Rectal smooth muscle tissue (tissue), 1 donor: ENCODE data around the gene TOR1AIP1.

Source experiments
- H3K27ac ChIP-seq: one replicate; pipeline ENCODE4 v1.7.0; 2013; ENCODE audit warnings: low read depth, low read length, inconsistent platforms
- H3K27me3 ChIP-seq: one replicate; pipeline ENCODE4 v1.7.0; 2013; ENCODE audit warnings: low read length; ENCODE audit not compliant: control insufficient read depth, insufficient read depth
- H3K36me3 ChIP-seq: one replicate; pipeline ENCODE4 v1.7.0; 2013; ENCODE audit warnings: low read length; ENCODE audit not compliant: control insufficient read depth, insufficient read depth
- H3K4me1 ChIP-seq: one replicate; pipeline ENCODE4 v1.7.0; 2013; ENCODE audit warnings: low read length; ENCODE audit not compliant: control insufficient read depth, insufficient read depth
- H3K4me3 ChIP-seq: one replicate; pipeline ENCODE4 v1.7.0; 2013; ENCODE audit warnings: low read length
- H3K9ac ChIP-seq: one replicate; pipeline ENCODE4 v1.7.0; 2013; ENCODE audit warnings: low read length

Gene TOR1AIP1

DNA sequence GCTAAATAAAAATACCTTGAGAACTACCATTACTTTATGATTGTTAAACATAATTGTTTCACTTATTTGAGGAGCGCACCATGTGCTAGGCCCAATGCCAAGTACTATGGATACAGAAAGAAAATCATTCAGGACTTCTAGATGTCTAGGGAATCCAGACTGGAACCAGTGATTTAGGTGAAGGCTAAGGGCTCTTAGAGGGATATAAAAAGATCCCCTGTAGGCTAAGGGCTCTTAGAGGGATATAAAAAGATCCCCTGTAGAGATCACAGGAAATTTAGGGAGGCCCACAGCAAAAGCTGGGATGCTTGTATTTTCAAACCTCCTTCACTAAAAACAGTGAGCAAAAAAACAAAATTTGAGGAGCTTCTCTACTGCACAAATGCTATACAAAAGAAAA is 11.2 kb upstream of the TOR1AIP1 start:
- H3K27me3 ChIP-seq = no peaks in the 10 kb centered on the region
- peaks cover 3% of the 10 kb centered on the region for H3K36me3 ChIP-seq
- peaks cover under 1% of the 10 kb centered on the region for H3K4me1 ChIP-seq
- H3K27ac ChIP-seq = no peak overlapping the region
- H3K9ac ChIP-seq = no peak overlapping the region
- no peak overlapping the region for H3K4me3 ChIP-seq

DNA sequence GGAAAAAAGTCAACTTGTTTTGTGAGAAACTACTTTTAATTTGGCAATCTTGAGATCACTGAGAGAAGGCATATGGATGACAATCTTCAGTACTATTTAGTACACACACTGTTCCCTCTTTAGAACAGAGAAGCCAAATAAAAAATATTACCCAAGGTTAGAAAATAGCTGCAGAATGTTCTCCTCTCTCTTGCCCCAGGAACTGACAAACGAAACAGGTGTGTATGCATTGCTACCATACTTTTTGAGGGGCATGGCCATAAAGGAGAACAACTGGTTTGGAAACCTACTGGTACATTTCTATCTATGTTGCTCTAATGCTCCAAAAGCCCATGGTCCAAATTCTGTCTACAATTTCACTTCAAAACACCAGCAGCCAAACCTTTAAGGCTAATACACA is 10.1 kb upstream of the TOR1AIP1 start:
- Histone ChIP-seq H3K4me1 (peaks cover 8% of the 10 kb centered on the region), H3K4me3 (no peak overlapping the region), H3K9ac (no peak overlapping the region), H3K36me3 (peaks cover 3% of the 10 kb centered on the region), H3K27ac (no peak overlapping the region), H3K27me3 (no peaks in the 10 kb centered on the region)

DNA sequence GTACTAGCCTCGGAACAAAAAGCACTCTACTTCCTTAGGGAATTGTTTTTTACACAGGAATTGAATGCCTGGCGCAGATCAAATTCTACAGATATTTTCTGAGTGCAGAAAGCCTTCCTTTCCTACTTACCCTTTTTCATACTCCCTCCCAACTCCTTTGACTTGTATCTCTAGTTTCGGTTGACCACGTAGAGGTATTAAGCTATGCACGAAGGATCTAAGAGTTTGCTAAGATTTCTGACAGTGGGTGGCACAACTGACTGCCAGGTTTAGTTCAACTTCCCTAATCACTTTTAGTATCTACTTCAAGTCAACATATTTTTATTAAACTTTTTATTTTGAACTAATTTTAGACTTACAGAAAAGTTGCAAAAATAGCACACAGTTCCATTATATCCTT is 9.5 kb upstream of the TOR1AIP1 start:
- H3K4me3 ChIP-seq = no peak overlapping the region
- no peak overlapping the region for H3K27ac ChIP-seq
- peaks cover 8% of the 10 kb centered on the region for H3K4me1 ChIP-seq
- H3K36me3 ChIP-seq = peaks cover 3% of the 10 kb centered on the region
- no peak overlapping the region for H3K9ac ChIP-seq
- H3K27me3 ChIP-seq = no peaks in the 10 kb centered on the region

DNA sequence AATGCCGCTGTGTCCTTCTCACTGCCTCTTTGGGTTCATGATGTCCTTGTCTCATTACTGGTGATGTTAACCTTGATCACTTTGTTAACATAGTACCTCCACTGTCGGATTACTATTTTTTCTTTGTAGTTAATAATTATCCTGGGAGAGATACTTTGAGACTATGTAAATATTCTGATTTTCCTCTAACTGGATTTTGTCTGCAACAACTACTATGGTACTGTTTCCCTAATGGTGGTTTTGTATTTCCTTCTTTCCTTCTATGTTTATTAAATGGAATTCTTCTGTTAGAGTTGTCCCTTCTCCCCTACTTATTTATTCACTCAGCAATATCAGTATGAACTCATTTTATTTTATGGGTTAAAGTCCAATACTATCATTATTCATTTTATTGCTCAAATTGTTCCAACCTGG is 8.6 kb upstream of the TOR1AIP1 start:
- H3K27ac ChIP-seq = no peak overlapping the region

DNA sequence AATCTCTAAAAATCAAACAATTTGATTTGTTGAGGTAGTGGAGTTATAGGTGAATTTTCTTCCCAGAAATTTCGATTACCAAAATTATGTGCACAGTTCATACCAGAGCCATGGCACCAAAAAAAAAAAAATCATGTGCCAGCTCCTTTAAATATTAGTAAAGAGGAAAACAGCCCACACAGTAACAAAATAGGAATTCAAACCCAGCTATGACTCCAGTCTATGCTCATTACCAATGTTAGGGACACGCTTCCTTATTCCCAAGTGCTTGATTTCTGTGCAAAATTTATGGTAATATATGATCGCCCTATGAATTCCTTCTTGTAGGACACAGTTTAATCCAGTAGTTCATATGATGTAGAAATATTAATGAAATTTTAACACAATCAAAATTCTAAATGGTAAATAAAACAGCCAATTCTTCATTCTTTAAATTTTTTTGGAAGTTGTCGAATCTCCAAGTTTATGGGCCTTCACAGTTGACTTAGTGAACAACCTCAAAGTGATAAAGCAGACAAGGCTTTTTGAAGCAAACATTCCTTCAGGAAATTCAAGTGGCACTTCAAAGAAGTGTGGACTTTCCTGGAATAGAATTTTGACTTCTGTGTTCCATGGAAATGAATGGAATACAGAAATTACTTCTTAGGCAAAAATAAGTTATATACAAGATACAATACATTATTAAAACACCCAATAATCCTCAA is 6.3 kb upstream of the TOR1AIP1 start:
- Histone ChIP-seq H3K27ac (no peak overlapping the region), H3K27me3 (no peaks in the 10 kb centered on the region), H3K36me3 (no peaks in the 10 kb centered on the region), H3K9ac (no peak overlapping the region), H3K4me1 (peaks cover 8% of the 10 kb centered on the region), H3K4me3 (no peak overlapping the region)

More for the DNA sequence above, 8.6 kb upstream of the TOR1AIP1 start:
- Histone ChIP-seq H3K9ac (no peak overlapping the region), H3K36me3 (no peaks in the 10 kb centered on the region), H3K4me1 (peaks cover 8% of the 10 kb centered on the region), H3K4me3 (no peak overlapping the region), H3K27me3 (no peaks in the 10 kb centered on the region)

DNA sequence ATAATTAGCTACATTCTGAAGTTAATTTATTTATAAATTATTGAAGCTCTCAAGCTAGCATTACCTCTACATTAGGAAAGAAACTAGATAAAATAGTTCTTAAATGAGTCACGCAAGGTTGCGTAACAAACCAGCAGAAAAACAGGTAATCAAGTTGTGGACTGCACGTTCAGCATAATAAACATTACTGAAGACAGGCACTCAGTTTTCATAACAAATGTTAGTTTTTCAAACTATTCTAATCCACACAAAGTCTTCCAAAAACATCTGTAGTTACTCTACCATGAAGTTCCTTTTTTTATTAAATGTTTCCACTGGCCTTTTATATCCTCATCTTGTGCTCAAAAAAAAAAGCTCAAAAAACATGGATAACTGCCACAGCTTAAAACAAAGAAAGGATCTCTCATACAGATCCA is 5.8 kb upstream of the TOR1AIP1 start:
- Histone ChIP-seq H3K4me1 (peaks cover 10% of the 10 kb centered on the region), H3K4me3 (peak overlapping the region; percentile 25), H3K9ac (no peak overlapping the region), H3K27me3 (no peaks in the 10 kb centered on the region), H3K27ac (no peak overlapping the region), H3K36me3 (no peaks in the 10 kb centered on the region)

DNA sequence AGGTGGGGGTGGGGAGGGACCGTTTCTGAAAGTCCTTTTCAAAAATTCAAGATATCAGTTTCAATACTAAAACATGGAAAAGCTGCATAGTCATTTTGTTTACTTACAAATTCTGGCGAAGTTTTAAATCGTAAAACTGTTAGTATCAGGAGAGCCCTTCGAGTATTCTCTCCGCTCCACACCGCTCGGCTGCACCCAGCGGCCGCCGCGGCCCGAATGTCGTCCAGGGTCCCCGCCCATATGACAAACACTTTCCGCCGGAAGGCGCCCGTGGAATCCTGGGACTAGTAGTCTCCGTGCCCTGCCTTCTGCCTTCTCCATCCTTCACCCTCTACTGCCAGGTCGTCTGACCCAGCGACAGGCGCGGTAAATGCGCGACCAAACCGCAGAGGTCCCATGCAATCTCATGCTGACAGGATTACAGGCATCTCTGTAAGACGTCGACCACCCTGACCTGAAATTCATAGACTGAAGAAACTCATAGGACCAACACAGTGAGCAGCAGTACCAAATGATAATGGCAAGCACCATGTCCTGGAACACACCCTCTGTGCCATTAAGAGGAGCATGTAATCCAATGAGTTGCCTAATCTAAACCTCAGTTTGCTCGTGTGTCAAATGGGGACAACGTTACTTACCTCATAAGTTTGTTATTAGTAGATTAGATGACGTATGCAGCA is 4.4 kb upstream of the TOR1AIP1 start, which contains the start of gene TOR1AIP2:
Gene TOR1AIP2 (minus strand): TSS at position 218 of the 680 bp plus-strand sequence. CDS start 25,138 bp downstream, outside the sequence.
- Histone ChIP-seq H3K4me3 (peak within 1 kb of the TSS; percentile 80), H3K4me1 (peaks cover 10% of the 10 kb centered on the region), H3K36me3 (no peaks in the 10 kb centered on the region), H3K9ac (peak within 1 kb of the TSS; percentile 42), H3K27me3 (no peaks in the 10 kb centered on the region), H3K27ac (peak within 1 kb of the TSS; percentile 56)

DNA sequence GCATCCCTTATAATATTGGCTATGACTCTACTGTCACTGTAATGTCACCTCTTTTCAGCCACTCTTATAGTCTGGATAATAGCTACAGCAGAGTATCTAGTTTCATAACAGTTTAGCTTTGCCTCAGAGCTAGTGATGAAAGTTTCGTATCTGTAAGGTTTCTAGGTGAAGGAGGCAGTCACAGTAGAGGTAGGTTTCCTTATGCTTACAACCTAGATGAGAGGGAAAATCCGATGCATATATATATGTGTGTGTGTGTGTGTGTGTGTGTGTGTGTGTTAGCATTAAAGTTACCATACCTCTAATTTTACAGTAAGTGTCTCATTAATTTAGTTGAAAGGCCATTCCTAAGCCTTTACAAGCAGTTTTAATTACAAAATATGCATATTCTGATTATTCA is 2.3 kb upstream of the TOR1AIP1 start:
- Histone ChIP-seq H3K27ac (no peak overlapping the region), H3K9ac (no peak overlapping the region), H3K27me3 (no peaks in the 10 kb centered on the region), H3K4me3 (no peak overlapping the region), H3K4me1 (peaks cover 19% of the 10 kb centered on the region), H3K36me3 (no peaks in the 10 kb centered on the region)

DNA sequence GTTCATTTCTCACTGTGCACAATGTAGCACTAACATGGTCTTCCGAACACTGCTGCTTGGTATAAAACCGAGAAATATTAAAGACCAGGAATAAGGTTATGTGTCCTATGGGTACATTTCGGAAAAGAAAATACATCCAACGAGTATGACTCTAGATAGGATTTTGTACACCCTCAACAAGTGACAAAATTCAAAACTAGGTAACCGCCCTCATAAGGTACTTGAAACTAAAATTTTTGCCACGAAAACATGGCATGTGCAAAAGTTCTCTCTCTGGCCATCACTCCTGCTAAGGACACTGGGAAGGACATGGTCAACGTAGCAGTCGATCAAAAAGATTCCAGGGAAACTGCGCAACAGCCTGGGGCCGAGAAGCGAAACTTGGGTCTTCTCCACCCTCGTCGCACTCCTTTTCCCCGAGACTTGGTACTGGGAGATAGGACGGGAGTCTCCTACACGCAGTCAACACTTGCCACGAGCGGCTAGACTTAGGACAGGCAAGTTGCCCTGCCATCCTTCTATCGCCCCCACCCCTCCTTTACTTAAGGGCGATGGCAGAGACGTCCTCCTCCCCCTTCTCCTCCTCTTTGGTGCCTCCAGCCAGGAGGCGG is 338 bp upstream of the TOR1AIP1 start:
- peak overlapping the region; percentile 99 for H3K9ac ChIP-seq
- H3K27me3 ChIP-seq = no peaks in the 10 kb centered on the region
- peak overlapping the region; percentile 100 for H3K27ac ChIP-seq
- H3K4me1 ChIP-seq = peaks cover 14% of the 10 kb centered on the region
- H3K4me3 ChIP-seq = peak overlapping the region; percentile 96
- H3K36me3 ChIP-seq = no peaks in the 10 kb centered on the region

DNA sequence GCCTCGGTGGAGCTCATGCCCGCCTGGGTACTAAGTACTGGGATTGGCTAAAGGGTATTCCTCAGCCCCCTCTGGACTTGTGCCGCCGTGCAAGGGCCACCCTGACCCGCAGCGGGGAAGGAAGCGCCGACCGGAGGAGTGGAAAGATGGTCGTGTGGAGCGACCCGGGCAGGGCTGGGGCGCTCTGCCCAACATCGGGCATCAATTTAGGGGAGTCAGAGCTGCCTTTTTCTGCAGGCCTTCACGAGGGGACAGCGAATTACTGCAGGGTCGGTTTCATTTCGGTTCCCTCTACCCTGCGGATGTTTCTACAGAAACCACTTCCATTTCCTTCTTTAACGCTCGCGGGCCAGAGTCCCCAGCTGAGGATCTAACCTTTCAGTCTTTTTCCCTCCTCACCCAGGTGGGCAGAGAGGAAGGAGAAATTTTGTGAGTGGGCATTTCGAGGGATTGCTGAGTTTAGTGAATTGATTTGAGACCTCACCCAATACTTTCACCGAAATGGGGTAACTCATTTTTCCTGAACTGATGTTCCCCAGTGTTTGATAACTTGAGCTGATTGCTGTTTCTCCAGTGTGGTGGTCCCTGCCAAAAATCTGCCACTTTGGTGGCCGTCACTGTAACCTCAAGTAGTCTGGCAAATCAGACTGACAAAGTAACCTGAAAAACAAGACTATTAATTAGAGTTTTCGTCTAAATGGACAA is 1.1 kb downstream of the TOR1AIP1 start:
- Histone ChIP-seq H3K4me3 (peak overlapping the region; percentile 96), H3K27me3 (no peaks in the 10 kb centered on the region), H3K36me3 (no peaks in the 10 kb centered on the region), H3K27ac (peak overlapping the region; percentile 100), H3K4me1 (peaks cover 14% of the 10 kb centered on the region), H3K9ac (peak overlapping the region; percentile 74)

DNA sequence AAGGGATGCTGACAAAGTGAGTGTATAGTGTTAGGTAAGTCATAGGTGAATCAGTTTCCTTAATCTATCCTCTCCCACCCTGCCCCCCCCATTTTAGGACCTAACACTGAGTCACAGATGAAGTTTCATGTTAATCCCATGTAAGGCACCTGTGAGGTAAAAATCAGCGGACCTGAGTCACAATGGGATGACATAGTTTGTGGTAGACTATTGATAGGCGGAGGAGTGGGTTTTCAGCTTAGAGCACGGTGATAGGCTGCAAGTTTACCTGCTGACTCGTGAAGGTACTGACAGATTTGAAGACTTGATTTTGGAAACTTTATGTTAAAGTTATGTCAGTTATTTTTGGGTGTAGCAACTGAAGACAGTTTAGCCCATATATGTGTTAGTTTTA is 1.7 kb downstream of the TOR1AIP1 start:
- peak overlapping the region; percentile 96 for H3K4me3 ChIP-seq
- peaks cover 14% of the 10 kb centered on the region for H3K4me1 ChIP-seq

DNA sequence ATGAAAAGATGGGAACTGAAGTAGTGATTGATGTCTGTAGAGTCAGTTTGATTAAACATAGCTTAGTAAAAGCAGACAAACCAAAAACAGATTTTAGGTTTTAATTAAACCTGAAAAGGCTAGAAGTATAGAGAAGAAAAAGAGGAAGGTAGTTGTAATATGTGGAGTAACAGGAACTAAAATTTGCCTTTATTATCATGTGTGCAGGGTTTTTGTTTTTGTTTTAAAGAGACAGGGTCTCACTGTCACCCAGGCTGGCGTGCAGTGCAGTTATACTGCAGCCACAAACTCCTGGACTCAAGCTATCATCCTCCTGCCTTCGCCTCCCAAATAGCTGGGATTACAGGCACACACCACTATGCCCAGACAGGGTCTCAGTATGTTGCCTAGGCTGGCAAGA is 6.0 kb downstream of the TOR1AIP1 start:
- peaks cover 6% of the 10 kb centered on the region for H3K36me3 ChIP-seq
- H3K27me3 ChIP-seq = no peaks in the 10 kb centered on the region
- no peak overlapping the region for H3K9ac ChIP-seq
- peaks cover 12% of the 10 kb centered on the region for H3K4me1 ChIP-seq
- H3K27ac ChIP-seq = no peak overlapping the region
- no peak overlapping the region for H3K4me3 ChIP-seq

More for the DNA sequence above, 1.7 kb downstream of the TOR1AIP1 start:
- Histone ChIP-seq H3K27me3 (no peaks in the 10 kb centered on the region), H3K36me3 (no peaks in the 10 kb centered on the region), H3K27ac (no peak overlapping the region), H3K9ac (no peak overlapping the region)
